PC-3 (cell line): ENCODE data around the gene IL3. TPM values are rescaled to one million over a fixed set of nuclear protein-coding genes. Genes with fewer than 3 reads are reported as not detected.

Experiments used
- ATAC-seq: fragments of 200-7000 bp; cut with Tn5 transposase; 2 replicates; pipeline ENCODE4 v1.9.1; 2020; ENCODE audit warnings: mild to moderate bottlenecking, moderate library complexity
- BruUV-seq: library from RNA; stranded (reverse); fragments of 400-500 nt; replicated peaks from 2 replicates; lab custom pipeline; 2021; lab: Mats Ljungman, UMichigan
- CTCF ChIA-PET: fragments of 300-600 bp; sonication (Branson Sonifier 250); formaldehyde crosslinking; loops from one replicate; lab custom pipeline; 2022; ENCODE audit warnings: antibody characterized with exemption; lab: Charles Lee
- POLR2A ChIA-PET: fragments of 300-600 bp; sonication (Branson Sonifier 250); formaldehyde crosslinking; loops from one replicate; lab custom pipeline; 2022; ENCODE audit warnings: antibody characterized with exemption; ENCODE audit not compliant: unreplicated experiment; lab: Charles Lee
- DNase-seq: peaks from one replicate; pipeline ENCODE4 v3.0.0-alpha.2; 2015
- H2AFZ ChIP-seq: fragments of 300-600 bp; sonication (generic); 2 replicates; pipeline ENCODE4 v1.6.0; 2016; ENCODE audit warnings: antibody characterized with exemption, low read length
- H3F3A ChIP-seq: fragments of 300-600 bp; sonication (generic); one replicate; pipeline ENCODE4 v1.6.0; 2017; ENCODE audit warnings: antibody characterized with exemption, low read length, control low read depth, mild to moderate bottlenecking; ENCODE audit not compliant: unreplicated experiment
- H3K27ac ChIP-seq: fragments of 300-600 bp; sonication (generic); 2 replicates; pipeline ENCODE4 v1.5.1; 2016; ENCODE audit warnings: mild to moderate bottlenecking, low read length
- H3K27me3 ChIP-seq: fragments of 300-600 bp; sonication (generic); 2 replicates; pipeline ENCODE4 v1.6.1; 2016; ENCODE audit warnings: low read length, mixed read lengths
- H3K36me3 ChIP-seq: fragments of 300-600 bp; sonication (generic); 2 replicates; pipeline ENCODE4 v1.6.1; 2016; ENCODE audit warnings: low read depth, mixed run types, low read length, mixed read lengths
- H3K4me1 ChIP-seq: fragments of 300-600 bp; sonication (generic); 2 replicates; pipeline ENCODE4 v1.5.1; 2016; ENCODE audit warnings: low read length; ENCODE audit not compliant: insufficient read depth
- H3K4me2 ChIP-seq: fragments of 300-600 bp; sonication (generic); 2 replicates; pipeline ENCODE4 v1.6.0; 2016; ENCODE audit warnings: low read length
- H3K4me3 ChIP-seq: fragments of 300-600 bp; sonication (generic); 2 replicates; pipeline ENCODE4 v1.5.1; 2016; ENCODE audit warnings: mild to moderate bottlenecking, low read length, mixed read lengths
- H3K79me2 ChIP-seq: fragments of 300-600 bp; sonication (generic); 2 replicates; pipeline ENCODE4 v1.6.1; 2017; ENCODE audit warnings: low read length, mixed read lengths
- H3K9ac ChIP-seq: fragments of 300-600 bp; sonication (generic); 2 replicates; pipeline ENCODE4 v1.6.0; 2016; ENCODE audit warnings: mild to moderate bottlenecking, low read length
- H3K9me2 ChIP-seq: fragments of 300-600 bp; sonication (generic); replicated peaks from 2 replicates; pipeline ENCODE4 v1.6.1; 2016; ENCODE audit warnings: mixed run types, low read length, mixed read lengths
- H3K9me3 ChIP-seq: fragments of 300-600 bp; sonication (generic); 2 replicates; pipeline ENCODE4 v1.6.1; 2016; ENCODE audit warnings: low read length, mixed read lengths
- H4K20me1 ChIP-seq: fragments of 300-600 bp; sonication (generic); 2 replicates; pipeline ENCODE4 v1.6.1; 2016; ENCODE audit warnings: low read length, mixed read lengths
- EZH2 ChIP-seq: fragments of 300-600 bp; sonication (generic); IDR thresholded peaks from one replicate; pipeline ENCODE4 v1.6.1; 2017; ENCODE audit warnings: antibody characterized with exemption, mild to moderate bottlenecking, low read length; ENCODE audit not compliant: unreplicated experiment
- EZH2phosphoT487 ChIP-seq: fragments of 300-600 bp; sonication (generic); IDR thresholded peaks from 2 replicates; pipeline ENCODE4 v1.6.1; 2018; ENCODE audit warnings: mild to moderate bottlenecking, antibody characterized with exemption, low read length, borderline replicate concordance
- intact Hi-C: fragments of 100-400 bp; cut with micrococcal nuclease; formaldehyde crosslinking; loops from 2 replicates; pipeline ENCODE4 v1.9.0; 2023
- total RNA-seq: library from RNA; depleted of rRNA; stranded (reverse); fragments of >200 nt; gene quantifications from 2 replicates; pipeline ENCODE4 v1.2.3, GENCODE V29; 2014
- TF ChIP-seq, protein P1 (sequence below): fragments of 300-600 bp; sonication (generic); conservative IDR thresholded peaks from 2 replicates; pipeline ENCODE4 v1.5.1; 2017; ENCODE audit warnings: antibody characterized with exemption, low read depth, mild to moderate bottlenecking, low read length

Gene IL3
- total RNA-seq, 1 experiment from 2014 or later: not detected

DNA sequence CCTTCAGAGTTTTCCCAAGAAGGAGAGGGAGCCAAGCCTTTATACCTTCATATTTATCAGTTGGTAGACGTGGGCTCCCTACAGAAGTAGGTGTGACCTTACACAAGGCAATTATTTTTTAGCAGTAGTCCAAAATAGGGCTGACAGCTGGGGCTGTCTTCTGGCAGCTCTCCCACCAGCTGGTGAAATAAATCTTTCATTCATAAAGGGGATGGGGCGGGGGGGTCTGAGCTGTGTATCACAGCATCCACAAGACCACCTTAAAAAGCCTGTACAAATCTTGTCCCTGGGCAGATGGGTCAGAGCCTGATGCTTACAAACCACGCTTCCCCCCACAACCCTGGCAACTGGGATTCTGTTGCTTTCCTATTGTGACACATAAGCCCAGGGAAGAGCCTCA lies 32.8 kb downstream of the IL3 start:
- Histone ChIP-seq H3F3A (no peaks in the 10 kb centered on the region), H3K4me1 (peaks cover 45% of the 10 kb centered on the region), H2AFZ (no peak overlapping the region), H3K4me3 (no peak overlapping the region), H3K27ac (peak overlapping the region; percentile 93), H3K4me2 (peak overlapping the region; percentile 60; the same call in 1 of the 2 replicates), H3K27me3 (no peaks in the 10 kb centered on the region), H3K9ac (peak overlapping the region; percentile 75; the same call in 1 of the 2 replicates), H3K9me2 (no peaks in the 10 kb centered on the region), H3K79me2 (no peaks in the 10 kb centered on the region), H3K36me3 (no peaks in the 10 kb centered on the region), H3K9me3 (no peaks in the 10 kb centered on the region), H4K20me1 (no peaks in the 10 kb centered on the region)
- BruUV-seq: no TSS peak
- ChIA-PET CTCF (no interaction called here), POLR2A (interaction anchor here (0.6 kb wide), 1 partner anchor 134 kb away, joined by 5 read pairs; the partner anchor contains the start of gene P4HA2)
- intact Hi-C loops: no loop called here
- DNase-seq (no peak), ATAC-seq (no peak)
- no peak for TF ChIP-seq EZH2phosphoT487
- no peak for TF ChIP-seq EZH2
- TF ChIP-seq, protein P1, sequence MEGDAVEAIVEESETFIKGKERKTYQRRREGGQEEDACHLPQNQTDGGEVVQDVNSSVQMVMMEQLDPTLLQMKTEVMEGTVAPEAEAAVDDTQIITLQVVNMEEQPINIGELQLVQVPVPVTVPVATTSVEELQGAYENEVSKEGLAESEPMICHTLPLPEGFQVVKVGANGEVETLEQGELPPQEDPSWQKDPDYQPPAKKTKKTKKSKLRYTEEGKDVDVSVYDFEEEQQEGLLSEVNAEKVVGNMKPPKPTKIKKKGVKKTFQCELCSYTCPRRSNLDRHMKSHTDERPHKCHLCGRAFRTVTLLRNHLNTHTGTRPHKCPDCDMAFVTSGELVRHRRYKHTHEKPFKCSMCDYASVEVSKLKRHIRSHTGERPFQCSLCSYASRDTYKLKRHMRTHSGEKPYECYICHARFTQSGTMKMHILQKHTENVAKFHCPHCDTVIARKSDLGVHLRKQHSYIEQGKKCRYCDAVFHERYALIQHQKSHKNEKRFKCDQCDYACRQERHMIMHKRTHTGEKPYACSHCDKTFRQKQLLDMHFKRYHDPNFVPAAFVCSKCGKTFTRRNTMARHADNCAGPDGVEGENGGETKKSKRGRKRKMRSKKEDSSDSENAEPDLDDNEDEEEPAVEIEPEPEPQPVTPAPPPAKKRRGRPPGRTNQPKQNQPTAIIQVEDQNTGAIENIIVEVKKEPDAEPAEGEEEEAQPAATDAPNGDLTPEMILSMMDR: no peak

DNA sequence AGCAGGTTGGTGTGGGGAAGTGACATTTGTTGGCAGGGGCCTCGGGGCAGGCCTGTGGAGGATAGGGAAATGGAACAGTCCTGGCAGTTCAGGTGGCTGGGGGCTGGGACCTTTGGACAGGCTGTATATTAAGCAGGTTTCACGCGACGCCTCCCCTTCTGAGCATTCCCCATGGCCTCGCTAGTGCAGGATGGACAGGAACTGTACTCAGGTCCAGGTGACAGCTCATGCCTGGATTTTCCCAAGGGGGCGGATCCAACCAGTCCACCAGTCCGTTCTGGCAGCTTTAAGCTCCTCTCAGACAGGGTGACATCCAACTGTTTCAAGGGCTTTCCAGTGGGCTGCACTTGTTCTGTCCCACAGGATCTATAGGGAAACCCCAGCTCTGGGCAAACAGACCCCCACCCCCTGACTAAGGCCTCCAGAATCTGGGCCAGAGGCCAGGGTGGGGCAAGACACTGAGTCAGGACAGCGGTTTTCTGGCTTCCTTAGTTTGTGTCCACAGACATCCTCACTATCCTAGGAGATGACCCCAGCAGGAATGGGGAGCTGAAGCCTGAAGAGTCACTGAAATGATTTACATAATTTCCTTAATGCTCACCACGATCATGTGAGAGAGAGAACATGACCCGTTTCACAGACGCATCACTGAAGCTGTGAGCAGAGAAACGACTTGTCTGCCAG lies 34.1 kb downstream of the IL3 start:
- CTCF ChIA-PET: interaction anchor here (0.6 kb wide), 3 partner anchors 33 to 626 kb away, joined by 3 to 7 read pairs (median 3); no protein-coding TSS in a partner anchor
- DNase-seq (peak; percentile 95), ATAC-seq (peak; percentile 82)
- POLR2A ChIA-PET: interaction anchor here (0.6 to 1.2 kb wide), 4 partner anchors 8 to 355 kb away, joined by 3 to 8 read pairs (median 4); partner anchors contain the start of gene CSF2
- no peaks in the 10 kb centered on the region for H3K9me2 ChIP-seq
- H3K9ac ChIP-seq: peak overlapping the region; percentile 75
- H3K27me3 ChIP-seq: no peaks in the 10 kb centered on the region
- no peak overlapping the region for H2AFZ ChIP-seq
- H4K20me1 ChIP-seq: no peaks in the 10 kb centered on the region
- 0 out of 2 replicates have a peak overlapping the region, but pooled peaks have one; percentile 7 for H3K4me3 ChIP-seq
- no peaks in the 10 kb centered on the region for H3K79me2 ChIP-seq
- no peaks in the 10 kb centered on the region for H3F3A ChIP-seq
- TF ChIP-seq, protein P1: no peak
- TF ChIP-seq EZH2 (no peak), EZH2phosphoT487 (no peak)
- BruUV-seq: no TSS peak
- H3K27ac ChIP-seq: peak overlapping the region; percentile 93
- intact Hi-C loops: loop anchor here (1.0 kb wide), 2 partner anchors 8 to 40 kb away; no protein-coding TSS in a partner anchor
- no peaks in the 10 kb centered on the region for H3K9me3 ChIP-seq
- H3K4me1 ChIP-seq: peaks cover 50% of the 10 kb centered on the region
- H3K36me3 ChIP-seq: no peaks in the 10 kb centered on the region
- H3K4me2 ChIP-seq: peak overlapping the region; percentile 60
